GM23338 (cell line): ENCODE data around the gene NTRK3. TPM values are rescaled to one million over a fixed set of nuclear protein-coding genes. Genes with fewer than 3 reads are reported as not detected.

Experiments
- ATAC-seq: fragments of 200-7000 bp; cut with Tn5 transposase; 3 replicates; pipeline ENCODE4 v1.9.1; 2020
- DNase-seq: peaks from one replicate; pipeline ENCODE4 v3.0.0-alpha.2; 2015; ENCODE audit warnings: low spot score
- H2AFZ ChIP-seq: fragments of 200-600 bp; sonication (generic); 2 replicates; pipeline ENCODE4 v1.8.0; 2016; ENCODE audit warnings: antibody characterized with exemption, mild to moderate bottlenecking, moderate library complexity
- H3F3A ChIP-seq: fragments of 200-600 bp; sonication (generic); replicated peaks from 2 replicates; pipeline ENCODE4 v1.8.0; 2017; ENCODE audit warnings: antibody characterized with exemption, mixed run types, low read depth
- H3K27ac ChIP-seq: fragments of 200-600 bp; sonication (generic); 2 replicates; pipeline ENCODE4 v1.6.1; 2016; ENCODE audit warnings: low read depth
- H3K27me3 ChIP-seq: fragments of 200-600 bp; sonication (generic); 2 replicates; pipeline ENCODE4 v1.8.0; 2016; ENCODE audit warnings: mild to moderate bottlenecking, mixed run types, moderate library complexity; ENCODE audit not compliant: insufficient read depth
- H3K36me3 ChIP-seq: fragments of 200-600 bp; sonication (generic); 2 replicates; pipeline ENCODE4 v1.8.0; 2016; ENCODE audit warnings: mild to moderate bottlenecking; ENCODE audit not compliant: insufficient read depth
- H3K4me1 ChIP-seq: fragments of 200-600 bp; sonication (generic); 2 replicates; pipeline ENCODE4 v1.8.0; 2016; ENCODE audit warnings: mild to moderate bottlenecking, moderate library complexity; ENCODE audit not compliant: insufficient read depth
- H3K4me2 ChIP-seq: fragments of 200-600 bp; sonication (generic); 2 replicates; pipeline ENCODE4 v1.7.1; 2017; ENCODE audit warnings: mixed run types
- H3K4me3 ChIP-seq: fragments of 200-600 bp; sonication (generic); 2 replicates; pipeline ENCODE4 v1.6.1; 2016; ENCODE audit warnings: mixed run types
- H3K79me2 ChIP-seq: fragments of 200-600 bp; sonication (generic); replicated peaks from 2 replicates; pipeline ENCODE4 v1.8.0; 2017; ENCODE audit warnings: mild to moderate bottlenecking; ENCODE audit not compliant: insufficient read depth
- H3K9me2 ChIP-seq: fragments of 200-600 bp; sonication (generic); 2 replicates; pipeline ENCODE4 v1.8.0; 2017; ENCODE audit not compliant: insufficient read depth
- H4K20me1 ChIP-seq: fragments of 200-600 bp; sonication (generic); replicated peaks from 2 replicates; pipeline ENCODE4 v1.8.0; 2017; ENCODE audit warnings: mild to moderate bottlenecking; ENCODE audit not compliant: insufficient read depth
- H3K27ac Mint-ChIP-seq: 2 replicates; pipeline ENCODE4 v1.8.0; 2020; ENCODE audit warnings: inconsistent platforms, mild to moderate bottlenecking, moderate library complexity, mixed read lengths
- H3K27me3 Mint-ChIP-seq: 3 replicates; pipeline ENCODE4 v1.8.0; 2022; ENCODE audit warnings: low read depth, mild to moderate bottlenecking, moderate library complexity, mixed read lengths, inconsistent platforms; ENCODE audit not compliant: insufficient read depth, poor library complexity
- H3K36me3 Mint-ChIP-seq: 3 replicates; pipeline ENCODE4 v1.8.0; 2021; ENCODE audit warnings: low read depth, mild to moderate bottlenecking, inconsistent platforms, moderate library complexity, mixed read lengths
- H3K4me1 Mint-ChIP-seq: 3 replicates; pipeline ENCODE4 v1.8.0; 2020; ENCODE audit warnings: mild to moderate bottlenecking, inconsistent platforms, mixed read lengths
- H3K4me3 Mint-ChIP-seq: 3 replicates; pipeline ENCODE4 v1.8.0; 2021; ENCODE audit warnings: moderate library complexity, mild to moderate bottlenecking, inconsistent platforms, mixed read lengths
- H3K9me3 Mint-ChIP-seq: 3 replicates; pipeline ENCODE4 v1.8.0; 2020; ENCODE audit warnings: moderate library complexity, mild to moderate bottlenecking, inconsistent platforms, mixed read lengths
- CREB1 ChIP-seq: fragments of 250-450 bp; sonication (Bioruptor Pico); IDR thresholded peaks from 2 replicates; pipeline ENCODE4 v1.5.0; 2020; ENCODE audit warnings: low read depth, mild to moderate bottlenecking, moderate library complexity
- EZH2 ChIP-seq: fragments of 200-600 bp; sonication (generic); IDR thresholded peaks from one replicate; pipeline ENCODE4 v1.8.0; 2017; ENCODE audit warnings: antibody characterized with exemption, mild to moderate bottlenecking, low read depth; ENCODE audit not compliant: unreplicated experiment
- JUNB ChIP-seq: IDR thresholded peaks from one replicate; pipeline ENCODE4 v1.6.1; 2016; ENCODE audit warnings: antibody characterized with exemption; ENCODE audit not compliant: unreplicated experiment
- NANOG ChIP-seq: IDR thresholded peaks from 2 replicates; pipeline ENCODE4 v1.6.1; 2016; ENCODE audit warnings: antibody characterized with exemption, borderline replicate concordance
- POLR2AphosphoS5 ChIP-seq: IDR thresholded peaks from 2 replicates; pipeline ENCODE4 v1.6.1; 2016; ENCODE audit warnings: antibody characterized with exemption, low read depth
- REST ChIP-seq: IDR thresholded peaks from one replicate; pipeline ENCODE4 v1.6.1; 2018; ENCODE audit warnings: antibody characterized with exemption; ENCODE audit not compliant: unreplicated experiment
- STAT1 ChIP-seq: IDR thresholded peaks from one replicate; pipeline ENCODE4 v1.6.1; 2016; ENCODE audit warnings: antibody characterized with exemption; ENCODE audit not compliant: unreplicated experiment
- ZNF114 ChIP-seq: fragments of 250-450 bp; sonication (Bioruptor Pico); IDR thresholded peaks from 2 replicates; pipeline ENCODE4 v1.5.0; 2020; ENCODE audit warnings: mild to moderate bottlenecking, moderate library complexity
- ZNF331 ChIP-seq: fragments of 250-450 bp; sonication (Bioruptor Pico); IDR thresholded peaks from 2 replicates; pipeline ENCODE4 v1.5.0; 2020; ENCODE audit warnings: low read depth, mild to moderate bottlenecking, moderate library complexity
- ZNF462 ChIP-seq: fragments of 250-450 bp; sonication (Bioruptor Pico); IDR thresholded peaks from 2 replicates; pipeline ENCODE4 v1.5.0; 2020; ENCODE audit warnings: mild to moderate bottlenecking, moderate library complexity
- polyA plus RNA-seq: library from polyadenylated mRNA; unstranded; fragments of >200 nt; fragmentation: Nextera tagmentation; extraction: Ambion mirVana; gene quantifications from 2 replicates; pipeline ENCODE4 v1.2.1, GENCODE V29; 2016
- total RNA-seq: library from RNA; depleted of rRNA; stranded (reverse); fragments of >200 nt; shearing (Covaris generic); gene quantifications from 2 replicates; pipeline ENCODE4 v1.2.3, GENCODE V29; 2014
- TF ChIP-seq, protein P1 (sequence below), 2 experiments: fragments of 200-600 bp in 1 of 2; sonication (generic) in 1 of 2; conservative IDR thresholded peaks; 2 replicates each; pipeline versions ENCODE4 v1.5.1 to v1.6.1; 2016 to 2017; ENCODE audit warnings: antibody characterized with exemption in 2 of 2, low read depth in 2 of 2, mild to moderate bottlenecking in 2 of 2, moderate library complexity in 1 of 2
- TF ChIP-seq, protein P2 (sequence below): IDR thresholded peaks from 2 replicates; pipeline ENCODE4 v1.6.1; 2016; ENCODE audit warnings: antibody characterized with exemption

NTRK3 gene
- total and polyA plus RNA-seq, 2 experiments from 2014 or later = 3.1 to 5.3 TPM

DNA sequence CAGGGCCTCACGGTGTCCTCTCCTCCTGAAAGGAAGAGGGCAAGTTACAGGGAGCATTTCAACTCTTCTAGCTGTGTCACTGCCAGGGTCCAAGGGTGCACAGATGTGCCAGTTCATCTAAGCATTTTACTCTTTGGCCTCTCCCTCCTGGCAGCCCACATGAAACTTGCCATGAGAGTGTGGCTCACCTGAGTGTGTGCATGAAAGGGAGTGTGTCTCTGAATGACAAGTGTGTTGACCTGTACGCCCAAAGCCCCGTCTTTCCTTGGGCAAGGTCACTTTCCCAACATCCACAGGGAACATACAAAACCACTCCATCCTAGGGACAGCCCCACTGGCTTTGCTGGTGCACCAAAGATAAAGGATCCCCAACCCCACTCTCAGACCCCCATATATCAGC, 280.0 kb downstream of the NTRK3 start:
- Histone ChIP-seq H3K9me2 (peaks cover 27% of the 10 kb centered on the region; the same call in 1 of the 2 replicates), H3K4me1 (no peaks in the 10 kb centered on the region), H4K20me1 (no peaks in the 10 kb centered on the region), H3K27ac (no peak overlapping the region), H2AFZ (no peak overlapping the region), H3K4me2 (no peak overlapping the region), H3K79me2 (no peaks in the 10 kb centered on the region), H3F3A (no peaks in the 10 kb centered on the region), H3K36me3 (no peaks in the 10 kb centered on the region), H3K27me3 (no peaks in the 10 kb centered on the region), H3K4me3 (no peak overlapping the region)
- H3K4me3 Mint-ChIP-seq = no peak overlapping the region
- no peak overlapping the region for H3K27ac Mint-ChIP-seq
- TF ChIP-seq JUNB (no peak), EZH2 (no peak), REST (no peak), NANOG (no peak), STAT1 (no peak), ZNF462 (CRISPR knock-in tag) (no peak), ZNF114 (CRISPR knock-in tag) (no peak), ZNF331 (CRISPR knock-in tag) (no peak), POLR2AphosphoS5 (no peak), CREB1 (no peak)
- TF ChIP-seq, protein P1, sequence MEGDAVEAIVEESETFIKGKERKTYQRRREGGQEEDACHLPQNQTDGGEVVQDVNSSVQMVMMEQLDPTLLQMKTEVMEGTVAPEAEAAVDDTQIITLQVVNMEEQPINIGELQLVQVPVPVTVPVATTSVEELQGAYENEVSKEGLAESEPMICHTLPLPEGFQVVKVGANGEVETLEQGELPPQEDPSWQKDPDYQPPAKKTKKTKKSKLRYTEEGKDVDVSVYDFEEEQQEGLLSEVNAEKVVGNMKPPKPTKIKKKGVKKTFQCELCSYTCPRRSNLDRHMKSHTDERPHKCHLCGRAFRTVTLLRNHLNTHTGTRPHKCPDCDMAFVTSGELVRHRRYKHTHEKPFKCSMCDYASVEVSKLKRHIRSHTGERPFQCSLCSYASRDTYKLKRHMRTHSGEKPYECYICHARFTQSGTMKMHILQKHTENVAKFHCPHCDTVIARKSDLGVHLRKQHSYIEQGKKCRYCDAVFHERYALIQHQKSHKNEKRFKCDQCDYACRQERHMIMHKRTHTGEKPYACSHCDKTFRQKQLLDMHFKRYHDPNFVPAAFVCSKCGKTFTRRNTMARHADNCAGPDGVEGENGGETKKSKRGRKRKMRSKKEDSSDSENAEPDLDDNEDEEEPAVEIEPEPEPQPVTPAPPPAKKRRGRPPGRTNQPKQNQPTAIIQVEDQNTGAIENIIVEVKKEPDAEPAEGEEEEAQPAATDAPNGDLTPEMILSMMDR (conservative IDR thresholded peaks at IDR 0.05; ENCODE audit: low read depth in 2 of 2) = no peak
- TF ChIP-seq, protein P2, sequence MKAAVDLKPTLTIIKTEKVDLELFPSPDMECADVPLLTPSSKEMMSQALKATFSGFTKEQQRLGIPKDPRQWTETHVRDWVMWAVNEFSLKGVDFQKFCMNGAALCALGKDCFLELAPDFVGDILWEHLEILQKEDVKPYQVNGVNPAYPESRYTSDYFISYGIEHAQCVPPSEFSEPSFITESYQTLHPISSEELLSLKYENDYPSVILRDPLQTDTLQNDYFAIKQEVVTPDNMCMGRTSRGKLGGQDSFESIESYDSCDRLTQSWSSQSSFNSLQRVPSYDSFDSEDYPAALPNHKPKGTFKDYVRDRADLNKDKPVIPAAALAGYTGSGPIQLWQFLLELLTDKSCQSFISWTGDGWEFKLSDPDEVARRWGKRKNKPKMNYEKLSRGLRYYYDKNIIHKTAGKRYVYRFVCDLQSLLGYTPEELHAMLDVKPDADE = no peak
- no peaks in the 10 kb centered on the region; the same call in 2 of the 3 replicates for H3K4me1 Mint-ChIP-seq
- DNase-seq (no peak), ATAC-seq (no peak)
- peaks cover 5% of the 10 kb centered on the region for H3K27me3 Mint-ChIP-seq
- H3K36me3 Mint-ChIP-seq = no peaks in the 10 kb centered on the region; the same call in 2 of the 3 replicates
- H3K9me3 Mint-ChIP-seq = no peaks in the 10 kb centered on the region; the same call in 1 of the 3 replicates
